ENCODE measurements around the gene SSX1. TPM values are rescaled to one million over a fixed set of nuclear protein-coding genes. Genes with fewer than 3 reads are reported as not detected.

SSX1 gene
- total RNA-seq, 2 experiments from 2014 or later, result not detected

Small RNAs within 50 kb of the gene (small RNA-seq; reads per million reads assigned to genes)
- gene AC245047.3, result not detected
- not detected for gene AC245047.4
- gene RNA5SP503, result not detected

Other genes starting within 250 kb of the SSX1 start
- gene SPACA5, start 248.4 kb upstream of the SSX1 start, total RNA-seq (2014; rRNA removed; shearing (Covaris generic)), result not detected in 2 replicates
- gene SPACA5, start 248.4 kb upstream of the SSX1 start, total RNA-seq (2022), result not detected in 2 replicates
- gene ZNF630, start 183.8 kb upstream of the SSX1 start, total RNA-seq (2014; rRNA removed; shearing (Covaris generic)), result 2.7 and 4.0 TPM in 2 replicates
- 1.3 and 1.9 TPM in 2 replicates for gene ZNF630, start 183.8 kb upstream of the SSX1 start, total RNA-seq (2022)
- gene SPACA5B, start 124.8 kb upstream of the SSX1 start, total RNA-seq (2014; rRNA removed; shearing (Covaris generic)), result not detected in 2 replicates
- not detected in 2 replicates for gene SPACA5B, start 124.8 kb upstream of the SSX1 start, total RNA-seq (2022)
- not detected in 2 replicates for gene SSX5, start 58.6 kb upstream of the SSX1 start, total RNA-seq (2014; rRNA removed; shearing (Covaris generic))
- not detected in 2 replicates for gene SSX5, start 58.6 kb upstream of the SSX1 start, total RNA-seq (2022)
- gene SSX3, start 101.3 kb downstream of the SSX1 start, total RNA-seq (2014; rRNA removed; shearing (Covaris generic)), result not detected in 2 replicates
- not detected in 2 replicates for gene SSX3, start 101.3 kb downstream of the SSX1 start, total RNA-seq (2022)
- gene SSX4, start 128.1 kb downstream of the SSX1 start, total RNA-seq (2014; rRNA removed; shearing (Covaris generic)), result not detected in 2 replicates
- gene SSX4, start 128.1 kb downstream of the SSX1 start, total RNA-seq (2022), result not detected in 2 replicates
- gene SSX4B, start 156.6 kb downstream of the SSX1 start, total RNA-seq (2014; rRNA removed; shearing (Covaris generic)), result not detected in 2 replicates
- not detected in 2 replicates for gene SSX4B, start 156.6 kb downstream of the SSX1 start, total RNA-seq (2022)
- gene SLC38A5, start 214.9 kb downstream of the SSX1 start, total RNA-seq (2014; rRNA removed; shearing (Covaris generic)), result 38.6 and 42.2 TPM in 2 replicates
- 39.9 and 45.6 TPM in 2 replicates for gene SLC38A5, start 214.9 kb downstream of the SSX1 start, total RNA-seq (2022)
- 55.7 and 66.1 TPM in 2 replicates for gene FTSJ1, start 220.8 kb downstream of the SSX1 start, total RNA-seq (2014; rRNA removed; shearing (Covaris generic))
- 51.8 and 54.7 TPM in 2 replicates for gene FTSJ1, start 220.8 kb downstream of the SSX1 start, total RNA-seq (2022)

Data from OCI-LY7 (cell line).